HG03066 (cell line): ENCODE data around the gene SPTAN1.
"Not testable (repeated sequence)": the region's sequence is repeated elsewhere in the genome, so short reads cannot be mapped to it uniquely, and the experiment has no call there.

Experiments
- ATAC-seq: cut with Tn5 transposase; IDR thresholded peaks from one replicate; pipeline ENCODE4 v1.9.1; 2021; ENCODE audit warnings: low read depth; ENCODE audit not compliant: unreplicated experiment

The SPTAN1 gene

GRCh38 chr9:128552744-128553440 lies 505 bp downstream of the SPTAN1 start:
- peak; percentile 32 for ATAC-seq

GRCh38 chr9:128553728-128554127 lies 1.3 kb downstream of the SPTAN1 start:
- no peak for ATAC-seq

- ATAC-seq, result no peak
These were observed 1.9 kb downstream of the SPTAN1 start for GRCh38 chr9:128554155-128554862.

- ATAC-seq, result no peak
These were observed 2.9 kb downstream of the SPTAN1 start for GRCh38 chr9:128555180-128555721.

GRCh38 chr9:128556276-128556675 lies 3.9 kb downstream of the SPTAN1 start:
- no peak for ATAC-seq

GRCh38 chr9:128556926-128557634 lies 4.7 kb downstream of the SPTAN1 start:
- no peak for ATAC-seq

GRCh38 chr9:128558431-128559310 lies 6.3 kb downstream of the SPTAN1 start:
- peak; percentile 78 for ATAC-seq

- ATAC-seq, result no peak
These were observed 13.2 kb downstream of the SPTAN1 start for GRCh38 chr9:128565578-128565977.

GRCh38 chr9:128568470-128569078 lies 16.2 kb downstream of the SPTAN1 start:
- no peak for ATAC-seq

GRCh38 chr9:128575469-128575868 lies 23.1 kb downstream of the SPTAN1 start:
- no peak for ATAC-seq

- no peak for ATAC-seq
These were observed 23.5 kb downstream of the SPTAN1 start for GRCh38 chr9:128575916-128576315.

GRCh38 chr9:128577206-128577605 lies 24.8 kb downstream of the SPTAN1 start:
- ATAC-seq, result no peak

GRCh38 chr9:128579194-128579593 lies 26.8 kb downstream of the SPTAN1 start:
- ATAC-seq, result no peak

- no peak for ATAC-seq
These were observed 28.3 kb downstream of the SPTAN1 start for GRCh38 chr9:128580731-128581130.

- ATAC-seq, result not testable (repeated sequence)
These were observed 32.8 kb downstream of the SPTAN1 start for GRCh38 chr9:128585155-128585554.

GRCh38 chr9:128586934-128587333 lies 34.5 kb downstream of the SPTAN1 start:
- ATAC-seq, result not testable (repeated sequence)

GRCh38 chr9:128587453-128587852 lies 35.1 kb downstream of the SPTAN1 start:
- no peak for ATAC-seq

GRCh38 chr9:128588581-128589233 lies 36.3 kb downstream of the SPTAN1 start:
- ATAC-seq, result no peak

- no peak for ATAC-seq
These were observed 40.7 kb downstream of the SPTAN1 start for GRCh38 chr9:128593039-128593438.
